DMS53 treated with DMSO at 0.1 percent for 48 hours (cell line): ENCODE results near the gene SRPX.
A peak's percentile ranks its signal among the peaks of the same experiment; 100 is the strongest.

ENCODE experiments used
- DNase-seq: peaks from one replicate; lab custom pipeline; 2025; ENCODE audit not compliant: unreplicated experiment; lab: John Stamatoyannopoulos, UW

Gene SRPX

DNA sequence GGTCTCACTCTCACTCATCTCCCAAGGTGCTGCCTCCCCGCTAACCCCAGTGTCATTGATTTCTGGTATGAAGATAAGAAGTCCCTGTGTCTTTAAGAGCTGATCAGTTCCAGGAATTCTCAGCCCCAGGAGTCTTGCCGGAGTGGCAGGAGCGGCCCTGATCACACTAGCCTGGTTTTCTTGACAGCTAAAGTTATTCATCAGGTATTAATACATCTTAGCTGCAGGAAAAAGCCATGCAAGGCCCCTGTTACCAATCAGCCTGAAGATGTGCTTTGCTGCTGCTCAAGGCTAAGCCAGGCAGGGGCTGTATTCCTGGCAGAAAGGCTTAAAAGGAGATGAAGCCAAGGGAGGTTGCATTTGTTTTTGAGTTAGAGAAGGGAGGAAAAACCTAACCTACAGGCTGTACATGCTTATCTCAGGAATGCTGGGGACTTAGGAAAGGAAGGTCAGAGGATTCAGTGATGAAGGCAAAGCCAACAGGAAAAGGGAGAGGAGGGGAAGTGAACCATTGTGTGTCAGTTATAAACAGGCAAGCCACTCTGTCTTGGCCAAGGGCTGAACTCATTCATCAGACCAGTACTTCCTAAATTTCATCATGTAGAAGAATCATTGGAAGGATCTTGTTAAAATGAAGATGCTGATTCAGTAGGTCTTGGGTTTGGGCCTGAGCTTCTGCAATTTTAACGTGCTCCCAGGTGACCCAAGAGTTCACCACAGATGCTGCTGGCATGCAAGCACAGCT, 8.6 kb downstream of the SRPX start:
- no peak for DNase-seq

GRCh38 chrX:38206542-38206941, 14.1 kb downstream of the SRPX start:
- no peak for DNase-seq

GRCh38 chrX:38206036-38206435, 14.6 kb downstream of the SRPX start:
- no peak for DNase-seq

DNA sequence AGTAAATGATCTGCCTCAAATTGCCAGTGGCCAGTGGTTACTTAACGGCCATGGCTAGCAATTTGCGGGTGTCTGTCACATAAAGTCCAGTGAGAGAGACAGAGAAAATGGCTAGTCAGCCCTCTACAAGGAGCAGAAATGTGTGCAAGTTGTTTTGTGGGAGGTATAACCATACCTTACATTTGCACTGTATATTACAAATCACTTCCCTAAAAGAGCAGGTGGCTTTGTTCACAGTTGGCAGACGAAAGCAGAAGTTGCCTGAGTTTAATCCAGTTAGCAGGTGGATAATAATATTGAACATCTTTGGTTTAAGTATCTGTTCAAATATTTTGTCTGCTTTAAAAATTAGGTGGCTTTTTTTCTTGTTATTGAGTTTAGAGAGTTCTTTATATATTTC, 15.6 kb downstream of the SRPX start:
- no peak for DNase-seq

DNA sequence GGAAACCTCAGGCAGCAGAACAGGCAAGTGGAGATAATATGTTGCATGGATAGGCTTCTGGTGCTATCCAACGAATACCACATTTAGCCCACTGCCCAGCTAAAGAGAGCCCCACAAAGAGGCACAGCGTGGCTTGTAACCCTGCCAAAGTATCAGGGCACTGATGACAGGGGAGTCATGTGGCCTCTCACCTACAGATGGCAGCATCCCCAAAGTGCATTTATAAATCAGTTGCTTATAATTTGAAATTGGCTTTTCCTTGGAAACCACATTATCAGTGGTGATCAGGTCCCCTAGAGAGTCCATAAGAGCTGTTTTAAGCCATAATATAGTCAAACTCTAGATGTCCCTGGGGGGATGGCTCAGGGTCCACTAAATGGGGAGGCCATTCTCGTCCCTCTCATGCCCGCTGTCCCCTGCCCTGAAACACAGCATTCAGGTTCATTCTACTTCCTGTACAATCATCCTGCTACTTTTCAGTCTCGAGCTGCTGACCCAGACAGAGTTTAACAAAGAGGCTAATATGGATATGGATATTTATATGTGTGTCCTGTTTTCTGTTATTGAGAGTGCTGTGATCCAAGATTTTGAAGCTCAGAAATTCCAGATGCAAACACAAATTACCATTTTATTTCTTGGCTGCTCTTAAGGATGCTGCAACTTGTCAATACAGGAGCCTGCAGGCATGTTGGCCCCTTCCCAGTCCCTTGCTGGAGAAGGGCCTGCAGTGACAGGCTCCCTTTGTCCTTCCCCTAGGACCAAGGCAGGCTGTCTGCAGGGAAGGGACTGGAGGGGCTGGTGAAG, 28.5 kb downstream of the SRPX start:
- DNase-seq = no peak

- DNase-seq = no peak
Observed at GRCh38 chrX:38189431-38190250, 31.0 kb downstream of the SRPX start.

DNA sequence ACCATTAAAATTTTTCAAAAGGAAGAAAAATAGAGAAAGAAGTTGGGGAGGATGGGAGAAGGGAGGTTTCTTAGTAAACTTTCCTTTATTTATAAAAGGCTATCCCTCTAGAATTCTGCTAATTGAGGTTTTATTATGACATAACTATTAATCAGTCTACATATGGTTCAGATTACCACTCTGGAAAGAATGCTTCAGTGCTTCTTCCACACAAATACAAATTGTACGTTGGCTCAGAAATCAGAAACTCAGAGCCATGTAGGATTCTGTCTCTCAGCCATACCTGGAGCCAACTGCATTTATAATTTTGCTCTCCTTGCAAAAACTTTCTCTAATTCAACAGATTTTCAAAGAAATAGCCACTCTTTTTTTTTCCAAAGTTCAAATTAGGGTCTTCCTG, 37.1 kb downstream of the SRPX start:
- no peak for DNase-seq

DNA sequence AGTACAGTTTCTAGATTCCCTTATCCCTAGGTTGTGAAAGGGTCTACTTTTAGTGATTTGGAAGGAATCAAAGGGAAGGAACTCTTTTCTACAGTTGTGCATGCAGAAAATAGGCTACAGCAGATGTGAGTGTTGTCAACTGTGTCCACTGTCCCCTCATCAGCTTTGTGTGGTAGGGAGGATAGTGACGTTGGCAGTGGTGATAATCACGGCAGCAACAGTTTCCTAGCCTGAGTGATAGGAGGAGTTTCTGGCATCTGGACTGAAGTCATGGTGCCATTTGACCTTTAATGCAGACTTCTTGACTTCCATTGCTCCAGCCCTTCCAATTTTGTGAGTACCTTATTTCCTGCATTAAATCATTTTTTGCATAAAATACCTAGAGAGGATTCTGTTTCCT, 39.3 kb downstream of the SRPX start:
- DNase-seq = no peak

GRCh38 chrX:38178396-38178795, 42.3 kb downstream of the SRPX start:
- DNase-seq = no peak

GRCh38 chrX:38175139-38175538, 45.5 kb downstream of the SRPX start:
- DNase-seq = peak; percentile 61

DNA sequence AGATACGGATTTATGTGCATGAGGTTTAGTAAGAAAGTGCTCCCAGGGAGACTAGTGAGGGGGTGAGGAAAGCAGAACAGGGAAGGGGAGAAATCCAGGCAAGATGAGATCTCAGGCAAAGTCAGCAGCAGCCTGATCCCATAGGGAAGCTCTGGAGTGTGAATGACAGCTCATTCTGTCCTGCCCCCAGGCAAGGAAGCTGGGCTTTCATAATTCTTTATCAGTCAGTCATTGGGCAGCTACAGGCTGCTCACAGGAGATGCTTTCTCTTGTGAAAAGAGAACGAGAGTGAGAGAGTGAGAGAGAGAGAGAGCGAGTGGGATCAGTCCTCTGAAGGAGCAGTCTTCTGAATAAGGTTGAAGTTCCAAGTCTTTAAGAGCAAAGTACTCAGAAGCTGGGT, 48.1 kb downstream of the SRPX start:
- no peak for DNase-seq

DNA sequence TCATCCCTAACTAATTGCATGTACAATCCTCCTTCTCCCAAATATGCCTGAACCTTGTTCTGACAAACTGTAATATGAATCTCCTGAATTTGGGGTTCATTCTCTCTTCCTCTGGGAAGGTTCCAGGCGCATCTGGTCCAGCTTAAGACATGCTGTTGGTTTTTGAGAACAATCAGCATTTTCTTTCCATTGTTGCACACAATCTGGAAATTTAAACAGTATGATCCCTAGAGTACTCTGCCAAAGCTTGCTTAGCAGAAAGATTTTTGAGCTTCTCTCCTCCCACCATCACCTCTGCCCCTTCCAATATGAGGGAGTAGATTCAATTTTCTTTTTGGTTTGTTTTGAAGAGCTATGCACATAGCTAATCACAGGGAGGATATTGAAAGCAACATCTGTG, 50.1 kb downstream of the SRPX start:
- DNase-seq = no peak

- peak; percentile 14 for DNase-seq
Observed at GRCh38 chrX:38166478-38167083, 54.1 kb downstream of the SRPX start.

- no peak for DNase-seq
Observed at GRCh38 chrX:38165023-38165422, 55.6 kb downstream of the SRPX start.

- no peak for DNase-seq
Observed at GRCh38 chrX:38163193-38163592, 57.5 kb downstream of the SRPX start.

- no peak for DNase-seq
Observed at GRCh38 chrX:38156838-38157237, 63.8 kb downstream of the SRPX start.

GRCh38 chrX:38154818-38155217, 65.9 kb downstream of the SRPX start:
- no peak for DNase-seq

DNA sequence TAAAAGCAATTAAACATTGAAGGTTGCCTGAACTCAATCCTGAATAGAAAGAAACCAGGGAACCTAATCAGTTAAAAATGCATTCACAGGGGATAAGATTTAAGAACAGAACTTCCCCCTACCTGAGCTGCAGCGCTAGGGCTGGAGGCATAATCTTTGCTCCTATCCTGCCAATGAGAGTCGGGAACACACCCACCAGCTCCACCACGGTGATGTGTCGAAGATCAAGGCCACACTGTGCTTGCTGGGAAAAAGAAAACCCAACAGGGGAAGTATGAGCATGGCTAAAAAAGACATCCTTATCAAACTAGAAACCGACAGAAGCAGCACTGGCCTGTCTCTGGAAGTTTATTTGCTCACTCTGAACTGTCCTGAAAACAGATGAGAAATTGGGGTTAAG, 66.3 kb downstream of the SRPX start:
- no peak for DNase-seq

DNA sequence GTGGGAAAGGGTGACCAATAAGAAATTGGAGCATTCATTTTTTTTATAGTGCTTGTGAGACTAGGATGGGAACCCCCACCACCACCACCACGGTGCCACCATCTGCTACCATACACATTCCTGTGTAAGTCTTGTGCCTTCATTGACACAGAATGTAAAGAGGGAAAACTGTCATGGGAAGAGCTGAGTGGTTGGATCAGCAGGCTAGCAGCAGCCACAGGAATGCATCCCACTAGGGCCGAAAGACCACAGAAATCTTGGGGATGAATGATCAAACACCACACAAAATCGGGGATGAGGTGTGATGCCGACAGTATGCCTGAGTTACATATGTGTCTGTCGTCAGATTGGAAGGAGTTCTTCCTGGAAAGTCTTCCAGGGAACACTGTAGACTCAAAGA, 69.2 kb downstream of the SRPX start:
- DNase-seq = no peak

DNA sequence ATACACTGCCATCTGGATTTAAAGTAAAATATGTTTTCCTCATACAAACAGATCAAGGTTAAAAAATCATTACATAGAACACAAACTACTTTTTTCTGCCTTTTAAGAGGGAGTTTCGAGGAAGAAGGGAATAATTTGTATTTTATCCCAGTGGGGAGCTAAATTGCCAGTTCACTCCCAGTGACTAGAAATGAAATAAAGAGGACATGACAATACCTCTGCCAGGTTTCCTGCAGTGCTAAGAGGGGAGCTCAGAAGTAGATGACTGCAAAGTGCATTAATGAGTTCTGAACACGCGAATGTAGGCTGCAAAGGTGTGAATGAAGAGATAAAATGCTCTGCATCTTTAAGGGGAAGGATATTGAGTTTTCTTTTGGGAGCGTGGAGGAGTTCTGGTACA, 69.7 kb downstream of the SRPX start:
- no peak for DNase-seq

DNA sequence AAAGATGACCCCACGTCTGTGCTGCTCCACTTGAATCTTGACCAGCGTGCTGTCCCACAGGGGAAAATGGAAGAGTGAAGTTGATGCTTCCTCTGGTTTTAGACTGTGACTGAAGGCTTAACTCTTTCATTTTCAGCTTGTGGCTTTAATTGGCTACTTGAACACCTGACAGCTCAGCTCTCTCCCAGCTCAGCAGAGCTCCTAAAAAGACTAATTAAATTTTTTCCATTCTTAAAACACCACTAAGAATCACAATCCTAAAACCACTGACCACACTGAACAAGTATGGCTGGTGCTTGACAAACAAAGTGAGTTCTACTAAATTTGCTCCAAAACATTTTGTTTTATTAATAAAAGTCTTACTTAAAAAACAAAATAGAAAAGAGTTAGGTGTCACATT, 71.7 kb downstream of the SRPX start:
- DNase-seq = no peak
